Suprapubic skin (tissue), 3 donors: ENCODE results near the gene GNS.

Experiments
- EP300 ChIP-seq: sonication (generic); formaldehyde crosslinking; IDR thresholded peaks from one replicate; pipeline ENCODE4 v1.6.1; 2017; ENCODE audit warnings: antibody characterized with exemption
- POLR2A ChIP-seq, 2 donors: fragments of 450-650 bp; IDR thresholded peaks; one replicate each; pipeline ENCODE4 v1.6.1; 2017; ENCODE audit warnings: antibody characterized with exemption in 2 of 2, mild to moderate bottlenecking in 2 of 2, moderate library complexity in 2 of 2
- TF ChIP-seq, protein P1 (sequence below), 2 donors: fragments of 200-600 bp in 1 of 2; fragments of 450-650 bp in 1 of 2; sonication (generic) in 1 of 2; IDR thresholded peaks; one replicate each; pipeline ENCODE4 v1.5.1; 2016 to 2019; ENCODE audit warnings: antibody characterized with exemption in 2 of 2, mild to moderate bottlenecking in 1 of 2, moderate library complexity in 1 of 2

DNA sequence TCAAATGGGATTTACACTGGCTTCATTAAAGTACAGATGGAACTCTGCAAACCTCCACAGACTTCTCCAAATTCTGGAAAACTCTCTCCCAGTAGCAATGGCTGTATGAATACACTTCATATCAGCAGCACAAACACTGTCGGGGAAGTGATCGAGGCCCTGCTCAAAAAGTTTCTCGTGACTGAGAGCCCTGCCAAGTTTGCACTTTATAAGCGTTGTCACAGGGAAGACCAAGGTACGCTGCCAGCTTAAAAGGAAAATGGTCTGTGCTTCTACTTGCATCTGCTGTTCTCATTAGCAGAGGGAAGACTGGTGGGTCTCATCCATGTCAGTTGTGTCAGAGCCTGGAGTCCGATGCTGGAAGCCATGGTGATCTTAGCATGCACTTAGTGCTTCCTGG lies 71.0 kb downstream of the GNS start:
- TF ChIP-seq POLR2A (IDR thresholded peaks at IDR 0.05) (no peak), EP300 (no peak)
- TF ChIP-seq, protein P1, sequence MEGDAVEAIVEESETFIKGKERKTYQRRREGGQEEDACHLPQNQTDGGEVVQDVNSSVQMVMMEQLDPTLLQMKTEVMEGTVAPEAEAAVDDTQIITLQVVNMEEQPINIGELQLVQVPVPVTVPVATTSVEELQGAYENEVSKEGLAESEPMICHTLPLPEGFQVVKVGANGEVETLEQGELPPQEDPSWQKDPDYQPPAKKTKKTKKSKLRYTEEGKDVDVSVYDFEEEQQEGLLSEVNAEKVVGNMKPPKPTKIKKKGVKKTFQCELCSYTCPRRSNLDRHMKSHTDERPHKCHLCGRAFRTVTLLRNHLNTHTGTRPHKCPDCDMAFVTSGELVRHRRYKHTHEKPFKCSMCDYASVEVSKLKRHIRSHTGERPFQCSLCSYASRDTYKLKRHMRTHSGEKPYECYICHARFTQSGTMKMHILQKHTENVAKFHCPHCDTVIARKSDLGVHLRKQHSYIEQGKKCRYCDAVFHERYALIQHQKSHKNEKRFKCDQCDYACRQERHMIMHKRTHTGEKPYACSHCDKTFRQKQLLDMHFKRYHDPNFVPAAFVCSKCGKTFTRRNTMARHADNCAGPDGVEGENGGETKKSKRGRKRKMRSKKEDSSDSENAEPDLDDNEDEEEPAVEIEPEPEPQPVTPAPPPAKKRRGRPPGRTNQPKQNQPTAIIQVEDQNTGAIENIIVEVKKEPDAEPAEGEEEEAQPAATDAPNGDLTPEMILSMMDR (IDR thresholded peaks at IDR 0.05) = no peak
